ENCODE data around the gene KRT20.

The KRT20 gene

DNA sequence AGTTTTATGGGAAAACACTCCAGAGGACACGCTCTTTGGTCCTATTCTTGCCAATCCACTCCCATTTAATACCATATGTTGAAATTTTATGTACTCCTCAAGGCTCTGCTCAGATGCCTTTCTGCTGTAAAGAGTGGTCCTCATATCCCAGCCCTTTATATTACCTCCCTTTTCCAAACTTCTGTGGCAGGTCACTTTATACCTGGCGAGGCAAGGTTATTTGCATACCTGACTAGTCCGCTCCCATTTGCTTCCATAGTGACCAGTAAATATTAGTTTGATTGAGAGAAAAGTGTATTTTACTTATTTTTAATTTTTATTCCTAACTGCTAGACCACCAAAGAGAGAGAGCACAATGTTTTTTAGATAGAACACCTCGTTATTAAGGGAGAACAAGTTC is 35.3 kb downstream of the KRT20 start:
- DNase-seq: no peak

DNA sequence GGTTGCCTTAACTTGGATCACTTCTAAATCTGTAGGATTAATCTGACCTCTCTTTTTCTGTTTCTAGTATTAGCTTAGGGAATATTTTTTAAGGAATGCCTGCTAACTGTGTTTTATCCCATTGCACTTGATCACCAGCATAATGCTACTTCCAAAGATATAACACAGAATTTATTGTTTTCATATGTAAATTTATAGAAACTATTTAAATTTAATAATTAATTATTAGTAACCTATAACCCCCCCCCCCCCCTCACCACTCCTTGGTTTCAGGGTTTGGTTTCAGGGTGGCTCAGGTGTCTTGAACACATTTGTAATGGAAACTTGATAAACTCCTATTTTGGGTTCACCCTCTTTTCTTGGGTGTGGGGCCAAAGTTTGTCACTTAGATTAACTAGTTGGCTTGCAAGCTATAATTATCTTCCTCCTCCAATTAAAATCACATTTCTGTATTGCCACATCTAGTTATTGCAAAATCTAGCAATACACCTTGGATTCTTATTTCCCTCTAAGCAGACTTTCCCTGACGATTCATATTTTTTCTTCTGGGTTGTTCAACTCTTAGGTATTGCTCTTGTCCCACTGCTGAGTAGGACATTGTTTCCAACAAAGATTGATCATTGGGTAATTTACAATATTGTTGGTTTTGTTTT is 36.3 kb downstream of the KRT20 start:
- no peak for DNase-seq

- no peak for DNase-seq
These were observed 38.4 kb downstream of the KRT20 start for GRCh38 chr17:40846515-40847144.

DNA sequence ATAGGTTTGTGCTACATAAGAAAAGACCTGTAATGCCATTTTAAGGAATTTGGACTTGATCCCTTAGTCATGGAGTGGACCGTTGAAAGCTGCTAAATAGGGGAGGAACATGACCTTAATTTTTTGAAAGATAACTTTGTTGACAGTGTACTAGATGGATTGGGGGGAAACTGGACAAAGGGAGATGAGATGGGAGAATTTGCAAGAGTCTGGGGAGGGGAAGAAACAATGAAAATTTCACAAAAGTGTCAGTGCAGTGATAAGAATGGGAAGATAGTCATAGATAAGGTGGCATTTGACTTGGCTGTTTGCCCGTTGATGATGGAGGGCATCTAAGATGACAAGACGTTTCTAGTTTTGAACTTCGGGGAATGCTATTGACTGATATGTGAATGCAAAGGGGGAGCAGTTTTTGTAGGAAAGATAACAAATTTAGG is 40.4 kb downstream of the KRT20 start:
- no peak for DNase-seq

GRCh38 chr17:40843242-40843641 is 41.8 kb downstream of the KRT20 start:
- DNase-seq: no peak

- DNase-seq: no peak
These were observed 43.8 kb downstream of the KRT20 start for GRCh38 chr17:40841246-40841645.

- DNase-seq: no peak
These were observed 45.8 kb downstream of the KRT20 start for GRCh38 chr17:40839194-40839593.

DNA sequence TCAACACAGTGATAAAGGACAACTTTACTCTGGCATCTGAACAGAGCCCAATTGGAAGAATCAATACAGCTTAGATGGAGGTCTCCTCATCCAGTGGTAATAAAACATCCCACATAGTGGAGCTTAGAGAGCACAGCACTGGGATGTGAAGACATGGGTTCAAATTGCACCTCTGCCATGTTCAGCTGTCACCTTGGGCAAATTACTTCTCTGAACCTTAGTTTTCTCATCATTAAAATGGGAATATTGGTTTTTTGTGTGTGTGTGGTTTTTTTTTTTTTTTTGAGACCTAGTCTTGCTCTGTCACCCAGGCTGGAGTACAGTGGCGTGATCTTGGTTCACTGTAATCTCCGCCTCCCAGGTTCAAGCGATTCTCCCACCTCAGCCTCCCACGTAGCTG is 49.0 kb downstream of the KRT20 start:
- no peak for DNase-seq

DNA sequence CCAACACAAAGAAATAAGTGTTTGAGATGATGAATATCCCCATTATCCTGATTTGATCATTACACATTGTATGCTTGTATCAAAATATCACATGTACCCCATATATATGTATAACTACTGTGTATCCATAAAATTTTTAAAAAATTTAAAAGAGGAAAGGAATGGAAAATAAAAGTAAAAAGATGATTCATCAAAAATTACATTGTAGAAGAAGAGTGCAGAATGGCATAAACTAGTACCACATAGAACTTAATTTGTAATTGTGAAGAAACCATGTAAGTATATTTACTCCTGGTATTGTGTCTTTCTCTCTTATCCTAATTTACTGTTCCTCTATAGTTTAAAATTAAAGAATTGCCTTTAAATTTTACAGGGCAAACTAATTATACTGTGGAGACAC is 51.2 kb downstream of the KRT20 start:
- DNase-seq: no peak

DNA sequence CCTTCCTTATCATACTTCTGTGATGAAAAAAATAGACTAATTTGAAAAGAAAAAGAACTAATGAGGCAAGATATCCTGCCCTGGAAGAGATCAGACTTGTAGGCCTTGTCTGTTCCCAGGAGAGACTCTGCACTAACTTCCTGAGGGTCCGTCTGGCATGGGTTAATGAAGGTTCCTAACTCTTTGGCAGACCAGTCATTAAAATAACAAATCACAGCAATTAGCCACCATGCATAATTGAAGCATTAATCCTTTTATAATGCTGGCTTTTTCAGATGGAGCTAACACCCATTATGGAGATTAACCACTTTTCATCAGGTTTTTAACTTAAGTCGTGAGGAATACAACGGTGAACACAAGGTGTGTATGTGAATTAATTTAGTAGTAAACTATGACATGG is 52.2 kb downstream of the KRT20 start:
- no peak for DNase-seq

DNA sequence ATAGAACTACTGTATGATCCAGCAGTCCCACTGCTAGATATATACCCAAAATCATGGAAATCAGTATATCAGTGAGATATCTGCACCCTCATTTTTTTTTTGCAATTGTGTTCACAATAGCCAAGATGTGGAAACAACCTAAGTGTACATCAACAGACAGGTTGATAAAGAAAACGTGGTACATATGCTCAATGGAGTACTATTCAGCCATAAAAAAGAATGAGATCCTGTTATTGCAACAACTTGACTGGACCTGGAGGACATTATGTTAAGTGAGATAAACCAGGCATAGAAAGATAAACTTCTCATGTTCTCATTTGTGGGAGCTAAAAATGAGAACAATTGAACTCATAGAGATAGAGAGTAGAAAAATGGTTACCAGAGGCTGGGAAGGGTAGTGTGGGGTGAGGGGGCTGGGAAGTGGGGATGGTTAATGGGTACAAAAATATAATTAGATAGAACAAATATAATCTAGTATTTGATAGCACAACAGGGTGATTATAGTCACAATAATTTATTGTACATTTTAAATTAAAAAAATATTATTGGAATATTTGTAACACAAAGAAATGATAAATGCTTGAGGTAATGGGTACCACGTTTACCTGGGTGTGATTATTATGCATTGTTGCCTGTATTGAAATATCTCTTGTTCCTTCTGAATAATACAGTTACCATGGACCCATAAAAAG is 54.8 kb downstream of the KRT20 start:
- DNase-seq: no peak

DNA sequence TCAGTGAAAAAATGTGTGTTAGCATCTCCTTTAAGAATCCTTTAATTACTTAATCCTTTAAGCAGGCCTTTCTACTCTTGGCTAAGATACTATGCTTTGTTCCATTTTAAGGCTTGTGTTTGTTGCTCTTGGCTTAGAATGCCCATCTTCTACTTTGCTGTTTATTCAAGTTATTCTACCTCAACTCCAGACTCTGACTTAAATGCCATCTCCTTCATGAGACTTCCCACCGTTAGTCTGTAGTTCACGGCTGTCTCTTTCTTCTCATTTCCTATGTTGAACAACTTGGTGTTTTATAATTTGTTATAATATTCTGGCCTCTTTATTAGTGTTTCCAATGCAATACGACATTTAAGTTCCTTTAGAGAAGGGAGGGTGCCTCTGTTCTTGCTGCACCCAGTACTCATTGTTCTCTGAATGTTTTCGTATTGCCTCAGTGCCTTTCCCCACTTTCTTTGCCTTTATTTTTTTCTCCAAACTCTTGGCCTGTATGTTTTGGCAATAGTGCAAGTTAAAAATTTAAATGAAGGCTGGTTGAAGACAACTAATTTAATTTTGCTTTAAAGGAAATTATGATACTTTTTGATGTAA is 56.5 kb downstream of the KRT20 start:
- DNase-seq: no peak

- DNase-seq: no peak
These were observed 57.1 kb downstream of the KRT20 start for GRCh38 chr17:40827746-40828453.

Measured in central memory CD4-positive, alpha-beta T cell (primary cell).